Naive thymus-derived CD8-positive, alpha-beta T cell (primary cell): ENCODE data around the gene CIROP. TPM values are rescaled to one million over a fixed set of nuclear protein-coding genes. Genes with fewer than 3 reads are reported as not detected.

Experiments used
- ATAC-seq, 2 donors: fragments of 150-1000 bp; cut with Tn5 transposase in 1 of 2; sonication (Bioruptor Pico), chemical (Tn5 transposase) in 1 of 2; 1 replicate in 1 of 2; 2 replicates in 1 of 2; pipeline ENCODE4 v1.10.0; 2021; ENCODE audit warnings: mild to moderate bottlenecking in 2 of 2, moderate library complexity in 2 of 2
- POLR2A ChIA-PET: fragments of 350-600 bp; sonication (Branson Sonifier 250); formaldehyde crosslinking; loops from one replicate; lab custom pipeline; 2021; ENCODE audit warnings: antibody characterized with exemption; lab: Charles Lee
- DNase-seq, 10 donors: peaks; one replicate each; pipeline versions ENCODE4 v3.0.0 to v3.0.0-alpha.2; 2020 to 2022
- H3K27ac Mint-ChIP-seq, 10 donors: one replicate each; pipeline ENCODE4 v1.8.0; 2020 to 2022; ENCODE audit warnings: mild to moderate bottlenecking in 10 of 10, mixed read lengths in 10 of 10, moderate library complexity in 4 of 10, inconsistent platforms in 1 of 10
- H3K27me3 Mint-ChIP-seq, 5 donors: one replicate each; pipeline ENCODE4 v1.8.0; 2021 to 2022; ENCODE audit warnings: mixed read lengths in 5 of 5
- H3K36me3 Mint-ChIP-seq, 3 donors: one replicate each; pipeline ENCODE4 v1.8.0; 2020 to 2022; ENCODE audit warnings: mixed read lengths in 3 of 3, mild to moderate bottlenecking in 2 of 3, inconsistent platforms in 1 of 3
- H3K4me1 Mint-ChIP-seq, 4 donors: one replicate each; pipeline ENCODE4 v1.8.0; 2021 to 2022; ENCODE audit warnings: mixed read lengths in 4 of 4
- H3K4me3 Mint-ChIP-seq, 10 donors: one replicate each; pipeline ENCODE4 v1.8.0; 2020 to 2022; ENCODE audit warnings: mild to moderate bottlenecking in 10 of 10, mixed read lengths in 10 of 10, moderate library complexity in 6 of 10, inconsistent platforms in 1 of 10
- H3K9me3 Mint-ChIP-seq, 9 donors: one replicate each; pipeline ENCODE4 v1.8.0; 2020 to 2022; ENCODE audit warnings: mixed read lengths in 9 of 9, mild to moderate bottlenecking in 3 of 9, inconsistent platforms in 1 of 9, moderate library complexity in 1 of 9
- polyA plus RNA-seq, 3 donors: library from polyadenylated mRNA; unstranded; fragments of 300-500 nt; fragmentation: Illumina TruSeq; gene quantifications; one replicate each; pipeline ENCODE4 v1.2.3, GENCODE V29; 2021
- total RNA-seq, 8 experiments: library from RNA in 2 of 8; stranded (reverse) in 2 of 8; gene quantifications; one replicate each; pipeline ENCODE4 v1.2.3 and lab custom pipeline; 2021 to 2026

Gene CIROP
- total and polyA plus RNA-seq, 5 experiments from 2014 or later: not detected

GRCh38 chr14:23070262-23071129 is 34.3 kb downstream of the CIROP start:
- peak overlapping the region; percentile 88 to 97 (median 95) for H3K27ac Mint-ChIP-seq
- no peaks in the 10 kb centered on the region for H3K27me3 Mint-ChIP-seq
- H3K9me3 Mint-ChIP-seq: no peaks in the 10 kb centered on the region
- DNase-seq: no peak
- no peak for ATAC-seq
- H3K4me3 Mint-ChIP-seq: peak overlapping the region; percentile 85 to 99 (median 95)
- POLR2A ChIA-PET: interaction anchor here (1.1 to 3.1 kb wide), 3 partner anchors 19 to 63 kb away, joined by 3 to 13 read pairs (median 5); partner anchors contain the start of genes ACIN1 and C14orf119
- H3K36me3 Mint-ChIP-seq: peaks cover 0 to 73% (median 13%) of the 10 kb centered on the region in 3 donors
- peaks cover 21 to 48% (median 43%) of the 10 kb centered on the region in 4 donors for H3K4me1 Mint-ChIP-seq

GRCh38 chr14:23069413-23069806 is 35.4 kb downstream of the CIROP start:
- Mint-ChIP-seq H3K36me3 (peaks cover 0 to 70% (median 11%) of the 10 kb centered on the region in 3 donors), H3K27me3 (no peaks in the 10 kb centered on the region), H3K9me3 (no peaks in the 10 kb centered on the region), H3K4me1 (peaks cover 21 to 48% (median 44%) of the 10 kb centered on the region in 4 donors), H3K4me3 (peak overlapping the region in 2 of 10 donors; percentile 64 to 83), H3K27ac (peak overlapping the region in 7 of 10 donors; percentile 63 to 94 (median 88))
- POLR2A ChIA-PET: interaction anchor here (0.7 to 1.9 kb wide), 4 partner anchors 26 to 83 kb away, joined by 3 to 12 read pairs (median 4); partner anchors contain the start of genes ACIN1 and C14orf119
- ATAC-seq (no peak), DNase-seq (no peak)

GRCh38 chr14:23068789-23069412 is 35.9 kb downstream of the CIROP start:
- POLR2A ChIA-PET: interaction anchor here (0.6 to 1.9 kb wide), 7 partner anchors 11 to 1849 kb away, joined by 3 to 12 read pairs (median 4); partner anchors contain the start of genes ACIN1, C14orf119 and CDH24

GRCh38 chr14:23067847-23068788 is 36.7 kb downstream of the CIROP start:
- Mint-ChIP-seq H3K27me3 (no peaks in the 10 kb centered on the region), H3K36me3 (peaks cover 0 to 70% (median 13%) of the 10 kb centered on the region in 3 donors), H3K4me1 (peaks cover 25 to 48% (median 45%) of the 10 kb centered on the region in 4 donors), H3K9me3 (no peaks in the 10 kb centered on the region), H3K4me3 (peak overlapping the region in 1 of 10 donors; percentile 6), H3K27ac (peak overlapping the region in 6 of 10 donors; percentile 63 to 93 (median 82))
- POLR2A ChIA-PET: interaction anchor here (0.6 to 1.9 kb wide), 6 partner anchors 10 to 1848 kb away, joined by 3 to 12 read pairs (median 4); partner anchors contain the start of genes ACIN1, C14orf119 and CDH24
- ATAC-seq: no peak
- no peak for DNase-seq

More at GRCh38 chr14:23068789-23069412, 35.9 kb downstream of the CIROP start:
- DNase-seq: peak; percentile 49 to 82 (median 72)
- peaks cover 21 to 48% (median 45%) of the 10 kb centered on the region in 4 donors for H3K4me1 Mint-ChIP-seq
- H3K27me3 Mint-ChIP-seq: no peaks in the 10 kb centered on the region
- peaks cover 0 to 70% (median 12%) of the 10 kb centered on the region in 3 donors for H3K36me3 Mint-ChIP-seq
- no peaks in the 10 kb centered on the region for H3K9me3 Mint-ChIP-seq
- peak overlapping the region; percentile 4 to 83 (median 53) for H3K4me3 Mint-ChIP-seq
- peak; percentile 80 to 83 for ATAC-seq
- peak overlapping the region in 9 of 10 donors; percentile 40 to 94 (median 82) for H3K27ac Mint-ChIP-seq

GRCh38 chr14:23066855-23067744 is 37.7 kb downstream of the CIROP start:
- peak overlapping the region in 3 of 10 donors; percentile 15 to 81 (median 31) for H3K27ac Mint-ChIP-seq
- POLR2A ChIA-PET: interaction anchor here (1.6 kb wide), 1 partner anchor 9 kb away, joined by 6 read pairs; the partner anchor contains the start of gene CDH24

GRCh38 chr14:23066368-23066767 is 38.4 kb downstream of the CIROP start:
- no peaks in the 10 kb centered on the region for H3K27me3 Mint-ChIP-seq
- DNase-seq (peak in 1 of 10 donors; percentile 7), ATAC-seq (no peak)
- no peaks in the 10 kb centered on the region for H3K9me3 Mint-ChIP-seq
- no peak overlapping the region for H3K4me3 Mint-ChIP-seq
- peaks cover 0 to 72% (median 24%) of the 10 kb centered on the region in 3 donors for H3K36me3 Mint-ChIP-seq
- peak overlapping the region in 3 of 10 donors; percentile 19 to 81 (median 31) for H3K27ac Mint-ChIP-seq
- H3K4me1 Mint-ChIP-seq: peaks cover 20 to 37% (median 34%) of the 10 kb centered on the region in 4 donors
- POLR2A ChIA-PET: interaction anchor here (1.0 kb wide), 1 partner anchor 55 kb away, joined by 3 read pairs; no protein-coding TSS in a partner anchor

More at GRCh38 chr14:23066855-23067744, 37.7 kb downstream of the CIROP start:
- peaks cover 25 to 45% (median 41%) of the 10 kb centered on the region in 4 donors for H3K4me1 Mint-ChIP-seq
- H3K27me3 Mint-ChIP-seq: no peaks in the 10 kb centered on the region
- ATAC-seq: no peak
- peaks cover 0 to 71% (median 22%) of the 10 kb centered on the region in 3 donors for H3K36me3 Mint-ChIP-seq
- DNase-seq: no peak
- no peak overlapping the region for H3K4me3 Mint-ChIP-seq
- no peaks in the 10 kb centered on the region for H3K9me3 Mint-ChIP-seq

- Mint-ChIP-seq H3K4me1 (peaks cover 10 to 13% (median 12%) of the 10 kb centered on the region in 4 donors), H3K9me3 (no peaks in the 10 kb centered on the region), H3K36me3 (peaks cover 0 to 90% (median 28%) of the 10 kb centered on the region in 3 donors), H3K27me3 (no peaks in the 10 kb centered on the region), H3K27ac (peak overlapping the region in 2 of 10 donors; percentile 23 to 62), H3K4me3 (no peak overlapping the region)
- DNase-seq (no peak), ATAC-seq (no peak)
- POLR2A ChIA-PET: interaction anchor here (2.0 kb wide), 1 partner anchor 31 kb away, joined by 6 read pairs; the partner anchor contains the start of genes ACIN1 and C14orf119
Observed at GRCh38 chr14:23063601-23064000, 41.2 kb downstream of the CIROP start.

- H3K4me3 Mint-ChIP-seq: no peak overlapping the region
- H3K36me3 Mint-ChIP-seq: peaks cover 0 to 87% (median 27%) of the 10 kb centered on the region in 3 donors
- H3K9me3 Mint-ChIP-seq: no peaks in the 10 kb centered on the region
- POLR2A ChIA-PET: interaction anchor here (0.6 to 3.9 kb wide), 4 partner anchors 33 to 85 kb away, joined by 3 to 20 read pairs (median 4); partner anchors contain the start of genes ACIN1 and C14orf119
- ATAC-seq (no peak), DNase-seq (no peak)
- peaks cover 14 to 15% (median 15%) of the 10 kb centered on the region in 4 donors for H3K4me1 Mint-ChIP-seq
- peak overlapping the region in 1 of 10 donors; percentile 25 for H3K27ac Mint-ChIP-seq
- no peaks in the 10 kb centered on the region for H3K27me3 Mint-ChIP-seq
Observed at GRCh38 chr14:23062002-23062401, 42.8 kb downstream of the CIROP start.

- H3K4me3 Mint-ChIP-seq: no peak overlapping the region
- ATAC-seq: no peak
- no peaks in the 10 kb centered on the region for H3K27me3 Mint-ChIP-seq
- peak overlapping the region in 1 of 10 donors; percentile 38 for H3K27ac Mint-ChIP-seq
- H3K36me3 Mint-ChIP-seq: peaks cover 0 to 74% (median 24%) of the 10 kb centered on the region in 3 donors
- DNase-seq: no peak
- POLR2A ChIA-PET: interaction anchor here (0.8 to 4.2 kb wide), 5 partner anchors 34 to 85 kb away, joined by 3 to 44 read pairs (median 17); partner anchors contain the start of genes ACIN1 and AJUBA
- H3K9me3 Mint-ChIP-seq: no peaks in the 10 kb centered on the region
- peaks cover 16 to 24% (median 23%) of the 10 kb centered on the region in 4 donors for H3K4me1 Mint-ChIP-seq
Observed at GRCh38 chr14:23060536-23061260, 44.1 kb downstream of the CIROP start.
